Astrocyte (in vitro differentiated cells and primary cell): ENCODE measurements around the gene ZNF212.

Source experiments
- EZH2 ChIP-seq: IDR thresholded peaks from 2 replicates; pipeline ENCODE4 v1.6.1; 2012; ENCODE audit warnings: mild to moderate bottlenecking, low read length, inconsistent platforms; ENCODE audit not compliant: insufficient read depth
- TF ChIP-seq, protein P1 (sequence below): IDR thresholded peaks from 2 replicates; pipeline ENCODE4 v1.5.1; 2011; ENCODE audit warnings: low read depth, mild to moderate bottlenecking, inconsistent platforms, low read length, moderate library complexity; ENCODE audit not compliant: insufficient read depth

- TF ChIP-seq, protein P1, sequence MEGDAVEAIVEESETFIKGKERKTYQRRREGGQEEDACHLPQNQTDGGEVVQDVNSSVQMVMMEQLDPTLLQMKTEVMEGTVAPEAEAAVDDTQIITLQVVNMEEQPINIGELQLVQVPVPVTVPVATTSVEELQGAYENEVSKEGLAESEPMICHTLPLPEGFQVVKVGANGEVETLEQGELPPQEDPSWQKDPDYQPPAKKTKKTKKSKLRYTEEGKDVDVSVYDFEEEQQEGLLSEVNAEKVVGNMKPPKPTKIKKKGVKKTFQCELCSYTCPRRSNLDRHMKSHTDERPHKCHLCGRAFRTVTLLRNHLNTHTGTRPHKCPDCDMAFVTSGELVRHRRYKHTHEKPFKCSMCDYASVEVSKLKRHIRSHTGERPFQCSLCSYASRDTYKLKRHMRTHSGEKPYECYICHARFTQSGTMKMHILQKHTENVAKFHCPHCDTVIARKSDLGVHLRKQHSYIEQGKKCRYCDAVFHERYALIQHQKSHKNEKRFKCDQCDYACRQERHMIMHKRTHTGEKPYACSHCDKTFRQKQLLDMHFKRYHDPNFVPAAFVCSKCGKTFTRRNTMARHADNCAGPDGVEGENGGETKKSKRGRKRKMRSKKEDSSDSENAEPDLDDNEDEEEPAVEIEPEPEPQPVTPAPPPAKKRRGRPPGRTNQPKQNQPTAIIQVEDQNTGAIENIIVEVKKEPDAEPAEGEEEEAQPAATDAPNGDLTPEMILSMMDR = no peak
- no peak for TF ChIP-seq EZH2
Observed at GRCh38 chr7:149279111-149279743, 39.8 kb downstream of the ZNF212 start.
